ENCODE measurements around the gene FAM135A. TPM values are rescaled to one million over a fixed set of nuclear protein-coding genes. Genes with fewer than 3 reads are reported as not detected.

FAM135A gene
- total RNA-seq, 3 donors from 2014 or later: 42.1 to 63.3 (median 56.3) TPM

Other genes starting within 250 kb of the FAM135A start
- gene COL9A1, start 110.4 kb upstream of the FAM135A start, total RNA-seq: 1 to 10 TPM in 1 of 3 donors, under 1 TPM in 2; 0.32 to 1.8 (median 0.96) TPM
- 10 to 100 TPM in 2 of 3 donors, 1 to 10 TPM in 1; 7.5 to 13.8 (median 10.5) TPM for gene SDHAF4, start 153.4 kb downstream of the FAM135A start, total RNA-seq